Keratinocyte (primary cell): ENCODE measurements around the gene ARHGAP15. TPM values are rescaled to one million over a fixed set of nuclear protein-coding genes. Genes with fewer than 3 reads are reported as not detected.

ENCODE experiments used
- DNase-seq: peaks from one replicate; pipeline ENCODE4 v3.0.0-alpha.2; 2011; ENCODE audit warnings: low read depth, missing footprints, low spot score
- FAIRE-seq: peaks from 2 replicates; lab custom pipeline; 2011; peaks lifted over from hg19 to GRCh38; lab: Jason Lieb, UNC
- H2AFZ ChIP-seq: 2 replicates; pipeline ENCODE4 v1.6.0; 2012; ENCODE audit warnings: low read length, control low read depth, inconsistent platforms; ENCODE audit not compliant: control insufficient read depth
- H3K27ac ChIP-seq: 2 replicates; pipeline ENCODE4 v1.5.1; 2011; ENCODE audit warnings: low read length; ENCODE audit not compliant: control insufficient read depth, insufficient read depth
- H3K27me3 ChIP-seq: 3 replicates; pipeline ENCODE4 v1.6.0; 2011; ENCODE audit warnings: low read length; ENCODE audit not compliant: control insufficient read depth, insufficient read depth; ENCODE audit errors: extremely low read depth
- H3K36me3 ChIP-seq, 2 experiments: 2 replicates in 1 of 2; 3 replicates in 1 of 2; pipeline ENCODE4 v1.5.1; 2011; ENCODE audit warnings: low read length in 2 of 2, mild to moderate bottlenecking in 1 of 2; ENCODE audit not compliant: control insufficient read depth in 2 of 2, insufficient read depth in 2 of 2; ENCODE audit errors: extremely low read depth in 1 of 2
- H3K4me1 ChIP-seq: 3 replicates; pipeline ENCODE4 v1.5.1; 2011; ENCODE audit warnings: low read length; ENCODE audit not compliant: control insufficient read depth, insufficient read depth; ENCODE audit errors: extremely low read depth
- H3K4me2 ChIP-seq: 3 replicates; pipeline ENCODE4 v1.6.0; 2011; ENCODE audit warnings: low read depth, low read length; ENCODE audit not compliant: control insufficient read depth, insufficient read depth; ENCODE audit errors: extremely low read depth
- H3K4me3 ChIP-seq, 3 experiments: fragments of 200-600 bp in 1 of 3; sonication (generic) in 1 of 3; 2 replicates in 2 of 3; 3 replicates in 1 of 3; pipeline ENCODE4 v1.5.1; 2011 to 2016; ENCODE audit warnings: low read length in 3 of 3, mild to moderate bottlenecking in 3 of 3, control low read depth in 2 of 3, inconsistent platforms in 1 of 3, low read depth in 1 of 3, mixed read lengths in 1 of 3, mixed run types in 1 of 3, moderate library complexity in 1 of 3; ENCODE audit not compliant: control insufficient read depth in 2 of 3, insufficient read depth in 2 of 3; ENCODE audit errors: extremely low read depth in 1 of 3
- H3K79me2 ChIP-seq: 2 replicates; pipeline ENCODE4 v1.6.0; 2012; ENCODE audit warnings: low read length; ENCODE audit not compliant: control insufficient read depth, insufficient read depth
- H3K9ac ChIP-seq: 3 replicates; pipeline ENCODE4 v1.6.0; 2011; ENCODE audit warnings: low read length; ENCODE audit not compliant: control insufficient read depth, insufficient read depth; ENCODE audit errors: extremely low read depth
- H3K9me1 ChIP-seq: 3 replicates; pipeline ENCODE4 v1.6.0; 2011; ENCODE audit warnings: low read length; ENCODE audit not compliant: control insufficient read depth, insufficient read depth; ENCODE audit errors: extremely low read depth
- H3K9me3 ChIP-seq: 2 replicates; pipeline ENCODE4 v1.5.1; 2012; ENCODE audit warnings: low read depth, low read length; ENCODE audit not compliant: control insufficient read depth
- H4K20me1 ChIP-seq: 3 replicates; pipeline ENCODE4 v1.6.0; 2011; ENCODE audit warnings: low read length; ENCODE audit not compliant: control insufficient read depth, insufficient read depth; ENCODE audit errors: extremely low read depth
- CTCF ChIP-seq, 3 experiments: IDR thresholded peaks in 1 of 3; conservative IDR thresholded peaks in 1 of 3; optimal IDR thresholded peaks in 1 of 3; 2 replicates in 2 of 3; 3 replicates in 1 of 3; pipeline versions ENCODE3 to v1.5.1; 2011; ENCODE audit warnings: low read length in 3 of 3, mild to moderate bottlenecking in 3 of 3, moderate library complexity in 2 of 3, control low read depth in 1 of 3, inconsistent platforms in 1 of 3; ENCODE audit not compliant: insufficient read depth in 2 of 3; ENCODE audit errors: extremely low read depth in 1 of 3
- EZH2 ChIP-seq: IDR thresholded peaks from one replicate; pipeline ENCODE4 v1.6.1; 2012; ENCODE audit warnings: inconsistent platforms, mild to moderate bottlenecking, low read length, moderate library complexity
- dilution Hi-C: fragments of 300-500 bp; cut with MboI; formaldehyde crosslinking; loops from one replicate; pipeline ENCODE4 v1.7.0; 2020; ENCODE audit warnings: low sequenced_read_pairs; ENCODE audit not compliant: extremely low pct_ligation_motif_present
- polyA plus RNA-seq, 5 experiments: library from polyadenylated mRNA; depleted of rRNA in 3 of 5; stranded (reverse) in 3 of 5; stranded (forward) in 1 of 5; unstranded in 1 of 5; fragments of >200 nt; gene quantifications; 1 replicate in 1 of 5; 2 replicates in 3 of 5; 3 replicates in 1 of 5; pipeline versions ENCODE4 v1.2.1 to v1.2.3, GENCODE V29; 2011 to 2012; ENCODE audit warnings: missing spikeins in 2 of 5, low read depth in 1 of 5, low replicate concordance in 1 of 5

Gene ARHGAP15
- polyA plus RNA-seq, 1 donor (not counting 4 experiments of a cell fraction or from before 2014, with no cell fraction given), result not detected

GRCh38 chr2:143159486-143159840, 30.2 kb downstream of the ARHGAP15 start:
- TF ChIP-seq EZH2, result no peak
- TF ChIP-seq CTCF (optimal IDR thresholded peaks at IDR 0.05 in 1 of 3, IDR thresholded peaks at IDR 0.05 in 1 of 3, conservative IDR thresholded peaks at IDR 0.05 in 1 of 3; ENCODE audit: extremely low read depth in 1 of 3, insufficient read depth in 2 of 3, low read length in 3 of 3), result no peak
- no peaks in the 10 kb centered on the region for H3K9me1 ChIP-seq
- H3K4me3 ChIP-seq, result no peak overlapping the region
- H3K36me3 ChIP-seq, result no peaks in the 10 kb centered on the region
- no peak for DNase-seq
- H3K27ac ChIP-seq, result no peak overlapping the region
- peaks cover 7% of the 10 kb centered on the region for H3K27me3 ChIP-seq
- H4K20me1 ChIP-seq, result no peaks in the 10 kb centered on the region
- no peak overlapping the region for H3K9ac ChIP-seq
- no peak overlapping the region for H3K4me2 ChIP-seq
- FAIRE-seq, result no peak
- no peaks in the 10 kb centered on the region for H3K4me1 ChIP-seq
- no peaks in the 10 kb centered on the region for H3K9me3 ChIP-seq
- dilution Hi-C loops, result no loop called here
- H3K79me2 ChIP-seq, result no peaks in the 10 kb centered on the region
- no peak overlapping the region for H2AFZ ChIP-seq

DNA sequence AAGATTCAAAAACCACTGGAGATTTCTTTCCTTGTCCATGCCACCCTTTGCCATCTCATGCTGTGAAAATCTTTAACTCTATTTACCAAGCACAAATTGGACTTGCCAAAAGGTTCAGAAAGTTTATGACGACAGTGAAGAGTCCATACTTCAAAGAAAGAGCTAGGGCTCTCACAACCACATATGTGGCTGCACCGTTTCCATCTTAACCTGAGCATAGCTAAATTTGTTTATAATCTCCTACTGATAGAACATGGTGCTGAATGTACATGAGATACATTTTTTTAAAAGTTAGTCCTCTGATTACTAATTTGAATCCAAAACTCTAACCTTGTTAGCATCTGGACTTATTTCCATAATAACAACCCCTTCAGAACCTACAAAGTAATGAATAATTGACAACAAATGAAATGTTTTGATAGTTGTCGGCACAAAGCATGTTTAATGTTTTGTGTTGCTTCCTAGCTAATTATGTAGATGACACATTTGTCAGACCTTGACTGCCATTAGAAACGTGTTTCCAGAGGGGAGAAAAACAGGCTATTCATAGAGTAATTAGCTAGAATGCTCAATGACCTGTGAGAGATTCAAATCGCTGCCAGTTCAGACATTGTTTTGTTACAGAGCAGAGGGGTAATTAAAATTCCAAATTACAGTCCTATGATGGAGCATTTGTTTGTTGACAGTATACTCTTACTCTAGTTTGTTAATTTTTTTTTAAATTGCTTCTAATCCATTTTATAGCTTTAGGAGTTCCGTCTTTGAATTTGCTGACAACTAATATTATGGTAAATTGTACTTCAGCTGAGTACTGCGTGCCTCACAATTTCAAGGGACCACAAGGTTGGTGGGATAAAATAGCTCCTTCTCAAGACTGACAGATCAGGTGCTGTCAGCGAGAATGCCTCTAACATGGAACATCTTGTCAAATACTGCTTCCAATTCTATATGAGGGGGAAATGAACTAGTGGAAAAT, 31.8 kb downstream of the ARHGAP15 start:
- H3K79me2 ChIP-seq, result no peaks in the 10 kb centered on the region
- no peak overlapping the region for H3K4me3 ChIP-seq
- H3K9me1 ChIP-seq, result no peaks in the 10 kb centered on the region
- FAIRE-seq (no peak), DNase-seq (no peak)
- H3K9me3 ChIP-seq, result no peaks in the 10 kb centered on the region
- H3K4me2 ChIP-seq, result no peak overlapping the region
- H3K36me3 ChIP-seq, result no peaks in the 10 kb centered on the region
- no peak overlapping the region for H2AFZ ChIP-seq
- H3K9ac ChIP-seq, result no peak overlapping the region
- no peaks in the 10 kb centered on the region for H3K4me1 ChIP-seq
- dilution Hi-C loops, result loop anchor here (10.0 kb wide), 1 partner anchor 84 kb away; no protein-coding TSS in a partner anchor
- H4K20me1 ChIP-seq, result no peaks in the 10 kb centered on the region
- peaks cover 7% of the 10 kb centered on the region for H3K27me3 ChIP-seq
- TF ChIP-seq CTCF (optimal IDR thresholded peaks at IDR 0.05 in 1 of 3, IDR thresholded peaks at IDR 0.05 in 1 of 3, conservative IDR thresholded peaks at IDR 0.05 in 1 of 3; ENCODE audit: extremely low read depth in 1 of 3, insufficient read depth in 2 of 3, low read length in 3 of 3), result no peak
- no peak for TF ChIP-seq EZH2
- H3K27ac ChIP-seq, result no peak overlapping the region
